ENCODE results near the gene MNT. TPM values are rescaled to one million over a fixed set of nuclear protein-coding genes. Genes with fewer than 3 reads are reported as not detected.

The MNT gene
- total and polyA plus RNA-seq, 2 of the 8 experiments (the other 6 are each of a cell fraction or from before 2014, with no cell fraction given), result 5.0 to 17.3 TPM

GRCh38 chr17:2394775-2395201 lies 6.1 kb downstream of the MNT start (continued):
- no peak for TF ChIP-seq CBX5 (IDR thresholded peaks at IDR 0.05; ENCODE audit: low read depth, low read length)
- TF ChIP-seq RBBP5 (IDR thresholded peaks at IDR 0.05; ENCODE audit: borderline replicate concordance, low read depth, low read length), result no peak
- no peak for TF ChIP-seq SIN3A (conservative IDR thresholded peaks at IDR 0.05 in 1 of 2, IDR thresholded peaks at IDR 0.05 in 1 of 2; ENCODE audit: low read depth in 1 of 2, low read length in 2 of 2)
- no peak for TF ChIP-seq POLR2A (IDR thresholded peaks at IDR 0.05; ENCODE audit: control extremely low read depth in 1 of 2, low read depth in 2 of 2, low read length in 2 of 2)
- no peak for TF ChIP-seq BCL11A (IDR thresholded peaks at IDR 0.05; ENCODE audit: low read depth in 2 of 2, low read length in 2 of 2)
- no peak for TF ChIP-seq TAF1 (IDR thresholded peaks at IDR 0.05; ENCODE audit: low read depth, low read length)
- no peak for TF ChIP-seq GABPA (IDR thresholded peaks at IDR 0.05; ENCODE audit: borderline replicate concordance, insufficient read depth, low read length)
- TF ChIP-seq JUND (IDR thresholded peaks at IDR 0.05; ENCODE audit: low read length), result no peak
